Urothelium cell line (cell line): Measurements from ENCODE around the gene HOXC5.
"Not testable (repeated sequence)": the region's sequence is repeated elsewhere in the genome, so short reads cannot be mapped to it uniquely, and the experiment has no call there.

ENCODE experiments used
- DNase-seq: peaks from one replicate; pipeline ENCODE4 v3.0.0; 2011; ENCODE audit warnings: low spot score, mixed read lengths
- FAIRE-seq: peaks from 2 replicates; lab custom pipeline; 2011; peaks lifted over from hg19 to GRCh38; lab: Jason Lieb, UNC

HOXC5 gene

GRCh38 chr12:54032086-54032619 lies 697 bp upstream of the HOXC5 start:
- FAIRE-seq (no peak), DNase-seq (no peak)

- no peak for FAIRE-seq
- DNase-seq = no peak
Observed at GRCh38 chr12:54033106-54033979, 493 bp downstream of the HOXC5 start.

- DNase-seq (no peak), FAIRE-seq (no peak)
Observed at GRCh38 chr12:54033980-54034784, 1.3 kb downstream of the HOXC5 start.

DNA sequence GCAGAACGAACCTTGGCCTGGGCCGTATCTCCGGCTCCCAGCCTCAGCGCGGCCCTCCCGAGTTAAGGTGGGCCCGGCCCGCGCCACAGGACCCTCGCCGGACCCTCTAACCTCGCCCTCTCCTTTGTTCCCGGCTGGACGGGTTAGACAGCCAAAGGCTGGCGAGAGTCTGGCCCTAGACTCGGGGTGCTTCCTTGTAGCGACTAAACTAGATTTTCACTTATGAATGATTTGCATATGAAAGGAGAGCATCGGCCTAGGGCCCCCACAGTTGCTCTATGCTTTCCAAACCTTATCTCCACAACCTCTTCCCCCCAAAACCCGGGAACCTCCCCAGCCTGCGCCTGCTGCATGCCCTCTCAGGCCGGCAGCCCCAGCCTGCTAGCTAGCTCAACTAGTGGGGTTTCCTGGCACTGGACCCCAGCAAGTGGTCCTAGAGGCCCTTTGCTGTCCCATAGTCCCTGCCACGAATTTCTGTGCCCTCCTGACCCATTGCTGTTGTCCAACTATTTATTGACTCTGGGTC lies 2.0 kb downstream of the HOXC5 start:
- DNase-seq (no peak), FAIRE-seq (no peak)

DNA sequence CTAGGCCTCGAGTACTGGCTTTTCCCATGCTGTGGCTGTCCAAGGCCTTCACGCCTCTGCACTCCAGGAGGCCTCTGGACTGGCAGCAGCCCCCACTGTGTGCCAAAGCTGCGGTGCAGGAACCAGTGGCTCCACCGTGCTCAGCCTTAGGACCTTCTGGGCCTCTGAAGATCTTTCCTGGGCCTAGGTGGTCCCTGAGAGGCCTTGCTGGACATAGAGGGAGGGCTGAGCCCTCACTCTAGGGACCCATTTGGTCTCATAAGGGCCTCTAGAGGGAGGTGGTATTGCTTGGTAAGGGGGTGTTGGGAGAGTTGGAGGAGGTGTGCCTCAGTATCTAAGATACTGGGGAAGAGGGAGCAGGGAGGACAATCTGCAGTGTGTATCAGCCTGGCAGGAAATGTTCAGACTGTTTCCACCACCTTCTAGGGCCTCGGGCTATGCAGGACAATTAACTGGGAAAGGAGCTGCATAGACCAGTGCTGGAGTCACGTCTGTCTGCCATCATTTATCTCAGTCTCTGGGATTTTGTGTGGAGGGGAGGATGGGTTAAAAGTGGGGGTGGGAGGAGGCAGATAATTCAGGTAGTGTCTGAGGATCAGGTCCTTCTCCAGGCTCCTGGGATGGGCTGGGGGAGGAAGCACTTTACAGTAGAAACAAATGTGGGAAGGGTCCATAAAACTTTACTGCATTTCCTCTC lies 2.9 kb downstream of the HOXC5 start:
- DNase-seq (no peak), FAIRE-seq (no peak)

- FAIRE-seq = no peak
Observed at GRCh38 chr12:54036620-54037359, 3.9 kb downstream of the HOXC5 start.

DNA sequence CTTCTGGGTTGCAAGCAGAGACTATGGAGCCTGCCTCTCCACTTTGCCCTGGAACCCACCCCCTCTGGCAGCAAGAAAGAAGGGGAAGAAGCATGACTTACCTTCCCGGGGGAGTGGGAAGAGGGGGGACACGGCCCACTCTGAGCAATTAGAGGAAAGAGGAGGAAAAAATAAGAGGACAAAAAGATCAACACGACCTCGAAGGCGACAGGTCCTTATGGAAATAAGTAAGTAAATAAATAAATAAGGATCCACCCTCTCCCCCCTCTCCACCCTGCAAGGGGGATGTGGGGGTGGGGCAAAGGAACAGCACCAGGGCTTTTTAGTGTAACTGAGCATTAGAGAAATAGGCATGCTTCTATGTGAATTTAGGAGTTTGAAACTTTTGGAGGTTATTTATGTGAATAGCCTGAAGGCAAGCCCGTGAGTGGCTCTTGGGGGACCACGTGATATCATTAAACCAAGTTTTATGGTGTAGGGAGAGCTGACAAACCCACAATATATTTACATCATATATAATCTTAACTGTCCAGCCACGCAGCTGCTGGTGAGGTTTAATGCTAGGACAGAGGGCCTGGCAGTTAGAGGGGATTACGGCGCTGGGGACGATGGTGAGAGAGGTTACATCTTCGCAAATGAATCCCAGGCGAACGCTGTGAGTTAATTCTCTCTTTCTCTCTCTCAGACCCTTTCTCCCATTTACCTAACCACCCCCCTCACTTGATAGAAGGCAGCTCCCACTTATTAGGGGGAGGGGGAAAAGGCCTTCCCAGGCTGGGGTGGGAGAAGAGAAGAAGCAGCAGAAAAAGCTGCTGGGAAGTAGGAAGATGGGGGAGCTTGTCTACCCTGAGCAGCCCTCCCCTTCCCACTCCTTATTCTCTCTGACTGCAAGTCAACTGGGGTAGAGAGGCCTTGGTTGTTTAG lies 4.8 kb downstream of the HOXC5 start:
- FAIRE-seq (no peak), DNase-seq (no peak)

More at GRCh38 chr12:54036620-54037359, 3.9 kb downstream of the HOXC5 start:
- DNase-seq = peak; percentile 62

- FAIRE-seq = no peak
- no peak for DNase-seq
Observed at GRCh38 chr12:54038284-54038870, 5.5 kb downstream of the HOXC5 start.

DNA sequence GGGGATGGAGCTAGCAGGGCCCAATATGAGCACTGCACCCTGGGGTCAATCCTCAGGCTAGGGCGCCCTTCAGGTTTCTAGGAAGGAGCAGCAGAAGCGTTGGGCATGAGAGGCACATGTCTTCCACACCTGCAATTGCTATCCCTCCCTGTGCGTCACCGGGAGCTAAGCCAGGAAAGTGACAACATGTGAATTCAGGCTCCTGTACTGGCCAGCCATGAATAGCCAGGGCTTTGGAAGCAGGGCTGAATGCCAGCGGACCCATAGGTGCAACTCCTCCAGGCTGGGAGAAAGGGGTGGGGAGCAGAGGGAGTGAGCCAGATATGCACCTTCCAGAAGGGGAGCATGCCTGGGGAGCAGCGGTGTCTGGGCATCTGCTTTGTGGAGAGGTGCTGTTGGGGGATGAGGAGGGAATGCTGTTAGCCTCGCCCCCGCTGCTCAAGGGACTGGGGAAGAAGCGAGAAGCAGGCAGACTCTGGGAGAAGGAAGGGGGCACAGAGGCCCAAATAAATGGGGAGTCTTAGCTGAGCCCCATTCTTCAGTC lies 6.1 kb downstream of the HOXC5 start:
- DNase-seq (no peak), FAIRE-seq (no peak)

- FAIRE-seq (no peak), DNase-seq (no peak)
Observed at GRCh38 chr12:54039417-54040147, 6.7 kb downstream of the HOXC5 start.

GRCh38 chr12:54040148-54040494 lies 7.3 kb downstream of the HOXC5 start:
- FAIRE-seq (no peak), DNase-seq (no peak)

- no peak for FAIRE-seq
- DNase-seq = no peak
Observed at GRCh38 chr12:54040648-54041047, 7.8 kb downstream of the HOXC5 start.

GRCh38 chr12:54041097-54041690 lies 8.3 kb downstream of the HOXC5 start:
- no peak for FAIRE-seq

DNA sequence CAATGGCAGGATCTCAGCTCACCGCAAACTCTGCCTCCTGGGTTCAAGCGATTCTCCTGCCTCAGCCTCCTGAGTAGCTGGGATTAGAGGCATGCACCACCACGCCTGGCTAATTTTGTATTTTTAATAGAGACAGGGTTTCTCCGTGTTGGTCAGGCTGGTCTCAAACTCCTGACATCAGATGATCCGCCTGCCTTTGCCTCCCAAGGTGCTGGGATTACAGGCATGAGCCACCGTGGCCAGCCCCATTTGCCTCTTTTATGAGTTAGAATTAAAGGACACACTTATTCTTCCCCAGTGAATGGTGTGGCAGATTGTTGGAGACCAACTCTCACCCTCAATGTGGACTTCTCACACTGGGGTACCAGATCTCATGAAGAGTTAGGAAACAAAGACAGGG lies 9.2 kb downstream of the HOXC5 start:
- not testable (repeated sequence) for DNase-seq, FAIRE-seq

More at GRCh38 chr12:54041097-54041690, 8.3 kb downstream of the HOXC5 start:
- no peak for DNase-seq

DNA sequence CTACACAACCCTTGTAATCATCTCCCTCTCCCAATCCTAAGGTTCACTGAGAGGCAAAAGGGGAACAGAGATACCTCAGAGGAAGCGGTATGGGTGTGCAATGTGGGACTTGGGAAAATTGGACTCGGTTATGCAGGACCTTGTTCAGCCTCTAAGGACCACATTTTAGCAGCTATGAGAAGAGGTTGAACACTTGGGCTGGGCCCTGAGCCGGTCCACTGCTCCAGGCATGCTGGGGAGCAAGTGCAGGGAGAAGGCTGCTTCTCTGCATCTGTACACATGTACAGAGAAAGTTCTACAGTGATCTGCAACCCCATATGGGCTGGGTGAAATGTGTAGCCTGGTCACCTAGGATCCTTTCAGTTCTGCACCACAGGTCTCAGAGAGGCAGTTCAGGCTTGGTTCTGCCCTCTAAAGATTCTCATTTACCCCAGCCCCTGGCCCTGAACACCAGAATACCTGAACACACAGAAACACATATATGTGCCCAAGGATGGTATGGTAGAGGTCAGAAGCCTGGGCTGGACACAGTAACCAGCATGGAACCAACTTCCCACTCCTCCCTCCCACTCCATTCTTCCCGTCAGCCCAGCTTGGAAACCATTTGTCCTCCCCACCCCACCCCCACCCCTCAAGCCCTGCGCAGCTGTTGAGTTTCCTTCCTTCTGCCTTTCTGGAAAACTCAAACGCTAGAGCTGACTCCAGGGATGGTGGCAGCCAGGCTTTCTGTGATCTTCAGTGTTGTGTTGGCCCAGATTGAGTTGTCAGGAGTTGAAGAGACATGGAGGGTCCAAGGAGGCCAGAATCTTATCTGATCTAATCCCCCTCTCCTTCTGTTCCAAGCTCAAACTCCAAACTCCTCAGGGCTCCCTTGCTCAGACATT lies 10.4 kb downstream of the HOXC5 start:
- FAIRE-seq (peak; percentile 5), DNase-seq (no peak)

DNA sequence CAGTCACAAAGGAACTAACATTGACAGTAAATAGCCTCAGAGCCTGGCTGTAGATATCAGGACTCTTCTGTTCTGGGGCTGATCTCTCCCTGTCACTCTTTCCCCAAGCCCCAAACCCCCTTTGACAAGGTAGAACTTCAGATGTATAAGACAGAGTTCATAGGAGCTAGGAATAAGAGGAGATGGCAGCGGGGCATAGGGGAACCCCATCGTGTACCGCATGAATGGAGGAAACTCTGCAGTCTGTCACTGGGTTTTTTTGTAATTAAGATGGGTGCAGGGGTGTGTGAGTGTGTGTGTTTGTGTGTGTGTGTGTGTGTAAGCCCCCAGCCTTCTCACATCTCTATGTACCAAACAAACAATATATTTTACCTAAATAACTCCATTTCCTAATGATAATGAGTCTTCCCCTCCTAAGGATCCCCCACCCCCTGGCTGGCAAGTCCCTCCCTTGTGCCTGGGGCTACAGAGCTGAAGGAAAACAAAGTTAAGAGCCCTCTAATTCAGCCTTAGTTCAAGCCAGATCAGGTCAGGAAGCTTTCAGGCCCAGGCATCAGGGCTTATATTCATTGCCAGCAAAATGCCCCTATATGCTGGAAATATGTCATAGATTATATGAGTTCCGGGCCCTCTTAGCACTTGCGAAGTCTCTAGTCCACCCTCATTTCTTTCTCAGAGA lies 11.7 kb downstream of the HOXC5 start:
- no peak for DNase-seq
- FAIRE-seq = no peak
